K562 (cell line): Measurements from ENCODE around the gene RASIP1. TPM values are rescaled to one million over a fixed set of nuclear protein-coding genes. Genes with fewer than 3 reads are reported as not detected.

ENCODE experiments used
- BACH1 ChIP-seq: fragments of 200-800 bp; sonication (Bioruptor generic); IDR thresholded peaks from 2 replicates; pipeline ENCODE4 v1.6.1; 2016; ENCODE audit warnings: missing genetic modification characterization, missing compliant biosample characterization
- CEBPG ChIP-seq, 3 experiments: fragments of 200-800 bp in 1 of 3; sonication (Bioruptor generic) in 1 of 3; sonication (generic) in 1 of 3; formaldehyde crosslinking in 1 of 3; IDR thresholded peaks in 2 of 3; conservative IDR thresholded peaks in 1 of 3; 2 replicates each; pipeline versions ENCODE4 v1.6.1 to v1.8.0; 2016 to 2022; ENCODE audit warnings: missing compliant biosample characterization in 2 of 3, missing genetic modification characterization in 2 of 3, mild to moderate bottlenecking in 1 of 3, missing genetic modification reagents in 1 of 3
- E2F4 ChIP-seq: sonication (generic); formaldehyde crosslinking; IDR thresholded peaks from 2 replicates; pipeline ENCODE4 v1.8.0; 2022; ENCODE audit warnings: mild to moderate bottlenecking, low read depth, missing genetic modification reagents
- EGR1 ChIP-seq: fragments of 450-650 bp; conservative IDR thresholded peaks from 2 replicates; pipeline ENCODE4 v1.6.1; 2017; ENCODE audit warnings: mild to moderate bottlenecking
- FOSL1 ChIP-seq: fragments of 200-800 bp; sonication (Bioruptor generic); conservative IDR thresholded peaks from 2 replicates; pipeline ENCODE4 v1.6.1; 2016; ENCODE audit warnings: missing genetic modification characterization, missing compliant biosample characterization
- FOXP1 ChIP-seq: sonication (generic); formaldehyde crosslinking; IDR thresholded peaks from 2 replicates; pipeline ENCODE4 v1.8.0; 2022; ENCODE audit warnings: mild to moderate bottlenecking, missing genetic modification reagents
- HDAC2 ChIP-seq: fragments of 450-650 bp; IDR thresholded peaks from 2 replicates; pipeline ENCODE4 v1.6.1; 2016; ENCODE audit warnings: mild to moderate bottlenecking
- LCOR ChIP-seq: sonication (generic); formaldehyde crosslinking; IDR thresholded peaks from 2 replicates; pipeline ENCODE4 v1.8.0; 2022; ENCODE audit warnings: mild to moderate bottlenecking, missing genetic modification reagents
- PHF8 ChIP-seq: fragments of 200-600 bp; sonication (generic); IDR thresholded peaks from 2 replicates; pipeline ENCODE4 v1.6.1; 2012; ENCODE audit warnings: mixed run types, mild to moderate bottlenecking, inconsistent platforms, low read length, moderate library complexity, borderline replicate concordance
- RFX1 ChIP-seq: fragments of 450-650 bp; IDR thresholded peaks from 2 replicates; pipeline ENCODE4 v1.6.1; 2016; ENCODE audit warnings: mild to moderate bottlenecking, moderate library complexity
- UBTF ChIP-seq, 2 experiments: IDR thresholded peaks; 2 replicates each; pipeline ENCODE4 v1.6.1; 2012; ENCODE audit warnings: improper control_type of control experiment in 2 of 2, low read depth in 2 of 2, low read length in 2 of 2, borderline replicate concordance in 1 of 2
- ZFX ChIP-seq: sonication (generic); formaldehyde crosslinking; IDR thresholded peaks from 2 replicates; pipeline ENCODE4 v1.8.0; 2022; ENCODE audit warnings: mild to moderate bottlenecking, missing genetic modification reagents, moderate library complexity
- polyA plus RNA-seq, 8 experiments: library from polyadenylated mRNA; depleted of rRNA in 4 of 8; stranded (reverse) in 5 of 8; unstranded in 3 of 8; fragments of >200 nt; fragmentation: Nextera tagmentation in 2 of 8; fragmentation: Illumina TruSeq in 1 of 8; extraction: Ambion mirVana in 2 of 8; extraction: Trizol in 1 of 8; gene quantifications; 2 replicates each; pipeline versions ENCODE4 v1.2.1 to v1.2.3, GENCODE V29; 2011 to 2014; ENCODE audit warnings: inconsistent platforms in 1 of 8, missing spikeins in 1 of 8
- total RNA-seq, 7 experiments: library from RNA; depleted of rRNA in 6 of 7; stranded (reverse); fragments of >200 nt in 6 of 7; fragmentation: Illumina TruSeq in 2 of 7; extraction: Trizol in 2 of 7; gene quantifications; 2 replicates each; pipeline versions ENCODE4 v1.2.1 to v1.2.3, GENCODE V29; 2011 to 2021; ENCODE audit warnings: low replicate concordance in 1 of 7
- TF ChIP-seq, protein P1 (sequence below): sonication (generic); formaldehyde crosslinking; IDR thresholded peaks from 2 replicates; pipeline ENCODE4 v1.8.0; 2022; ENCODE audit warnings: missing genetic modification reagents, mild to moderate bottlenecking, moderate library complexity, borderline replicate concordance
- TF ChIP-seq, protein P2 (sequence below): sonication (generic); formaldehyde crosslinking; IDR thresholded peaks from 2 replicates; pipeline ENCODE4 v1.8.0; 2023; ENCODE audit warnings: mild to moderate bottlenecking, missing genetic modification reagents
- TF ChIP-seq, protein P3 (sequence below): sonication (generic); formaldehyde crosslinking; IDR thresholded peaks from 2 replicates; pipeline ENCODE4 v1.8.0; 2022; ENCODE audit warnings: mild to moderate bottlenecking, missing genetic modification reagents

Gene RASIP1
- total and polyA plus RNA-seq, 9 of the 15 experiments (the other 6 are each of a cell fraction or from before 2014, with no cell fraction given) = 0.20 to 4.7 (median 1.5) TPM

DNA sequence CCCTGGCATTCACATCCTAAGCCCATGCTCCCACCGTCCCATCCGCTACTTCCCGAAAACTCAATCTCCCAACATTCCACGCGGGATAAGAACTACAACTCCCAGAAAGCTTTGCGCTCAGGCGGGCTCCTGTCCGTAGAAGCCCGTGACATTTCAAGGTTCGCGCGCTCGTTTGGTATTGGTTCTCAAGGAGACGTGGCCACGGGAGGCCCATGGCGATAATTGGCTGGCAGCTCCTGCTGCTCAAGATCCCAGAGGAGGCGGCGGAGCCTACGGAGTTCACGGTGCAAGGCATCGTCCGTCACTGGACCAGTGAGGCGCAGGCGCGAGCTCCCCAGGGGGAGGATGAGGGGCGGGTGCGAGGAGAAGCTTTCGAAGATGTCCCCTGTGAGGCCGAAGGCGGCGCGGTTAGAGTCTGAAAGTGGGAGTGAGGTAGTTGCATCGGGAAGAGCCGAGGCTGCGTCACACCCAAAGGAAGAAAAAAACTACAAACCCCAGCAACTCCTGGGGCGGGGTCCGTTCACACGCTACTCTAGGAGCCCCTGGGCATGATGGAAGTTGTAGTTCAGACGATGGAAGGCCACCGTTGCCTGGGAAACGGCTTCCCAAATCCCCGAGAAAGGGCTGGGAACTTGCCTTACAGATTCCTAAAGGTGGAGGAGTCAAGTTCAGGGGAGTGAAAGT lies 19.7 kb downstream of the RASIP1 start (continued):
- peak; percentile 100 for TF ChIP-seq E2F4 (CRISPR knock-in tag)
- peak; percentile 68; the same call in 1 of the 2 replicates for TF ChIP-seq FOXP1
- 0 out of 2 replicates have a peak, but pooled peaks have one; percentile 25 for TF ChIP-seq EGR1
- TF ChIP-seq ZFX = peak; percentile 74
- TF ChIP-seq HDAC2 = peak; percentile 35; the same call in 1 of the 2 replicates
- TF ChIP-seq, protein P1, sequence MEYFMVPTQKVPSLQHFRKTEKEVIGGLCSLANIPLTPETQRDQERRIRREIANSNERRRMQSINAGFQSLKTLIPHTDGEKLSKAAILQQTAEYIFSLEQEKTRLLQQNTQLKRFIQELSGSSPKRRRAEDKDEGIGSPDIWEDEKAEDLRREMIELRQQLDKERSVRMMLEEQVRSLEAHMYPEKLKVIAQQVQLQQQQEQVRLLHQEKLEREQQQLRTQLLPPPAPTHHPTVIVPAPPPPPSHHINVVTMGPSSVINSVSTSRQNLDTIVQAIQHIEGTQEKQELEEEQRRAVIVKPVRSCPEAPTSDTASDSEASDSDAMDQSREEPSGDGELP (CRISPR knock-in tag) = peak; percentile 67; the same call in 1 of the 2 replicates
- TF ChIP-seq, protein P2, sequence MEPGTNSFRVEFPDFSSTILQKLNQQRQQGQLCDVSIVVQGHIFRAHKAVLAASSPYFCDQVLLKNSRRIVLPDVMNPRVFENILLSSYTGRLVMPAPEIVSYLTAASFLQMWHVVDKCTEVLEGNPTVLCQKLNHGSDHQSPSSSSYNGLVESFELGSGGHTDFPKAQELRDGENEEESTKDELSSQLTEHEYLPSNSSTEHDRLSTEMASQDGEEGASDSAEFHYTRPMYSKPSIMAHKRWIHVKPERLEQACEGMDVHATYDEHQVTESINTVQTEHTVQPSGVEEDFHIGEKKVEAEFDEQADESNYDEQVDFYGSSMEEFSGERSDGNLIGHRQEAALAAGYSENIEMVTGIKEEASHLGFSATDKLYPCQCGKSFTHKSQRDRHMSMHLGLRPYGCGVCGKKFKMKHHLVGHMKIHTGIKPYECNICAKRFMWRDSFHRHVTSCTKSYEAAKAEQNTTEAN (CRISPR knock-in tag) = no peak
- peak; percentile 72; the same call in 1 of the 2 replicates for TF ChIP-seq BACH1 (tag)
- peak; percentile 74; the same call in 1 of the 2 replicates for TF ChIP-seq LCOR
- TF ChIP-seq, protein P3, sequence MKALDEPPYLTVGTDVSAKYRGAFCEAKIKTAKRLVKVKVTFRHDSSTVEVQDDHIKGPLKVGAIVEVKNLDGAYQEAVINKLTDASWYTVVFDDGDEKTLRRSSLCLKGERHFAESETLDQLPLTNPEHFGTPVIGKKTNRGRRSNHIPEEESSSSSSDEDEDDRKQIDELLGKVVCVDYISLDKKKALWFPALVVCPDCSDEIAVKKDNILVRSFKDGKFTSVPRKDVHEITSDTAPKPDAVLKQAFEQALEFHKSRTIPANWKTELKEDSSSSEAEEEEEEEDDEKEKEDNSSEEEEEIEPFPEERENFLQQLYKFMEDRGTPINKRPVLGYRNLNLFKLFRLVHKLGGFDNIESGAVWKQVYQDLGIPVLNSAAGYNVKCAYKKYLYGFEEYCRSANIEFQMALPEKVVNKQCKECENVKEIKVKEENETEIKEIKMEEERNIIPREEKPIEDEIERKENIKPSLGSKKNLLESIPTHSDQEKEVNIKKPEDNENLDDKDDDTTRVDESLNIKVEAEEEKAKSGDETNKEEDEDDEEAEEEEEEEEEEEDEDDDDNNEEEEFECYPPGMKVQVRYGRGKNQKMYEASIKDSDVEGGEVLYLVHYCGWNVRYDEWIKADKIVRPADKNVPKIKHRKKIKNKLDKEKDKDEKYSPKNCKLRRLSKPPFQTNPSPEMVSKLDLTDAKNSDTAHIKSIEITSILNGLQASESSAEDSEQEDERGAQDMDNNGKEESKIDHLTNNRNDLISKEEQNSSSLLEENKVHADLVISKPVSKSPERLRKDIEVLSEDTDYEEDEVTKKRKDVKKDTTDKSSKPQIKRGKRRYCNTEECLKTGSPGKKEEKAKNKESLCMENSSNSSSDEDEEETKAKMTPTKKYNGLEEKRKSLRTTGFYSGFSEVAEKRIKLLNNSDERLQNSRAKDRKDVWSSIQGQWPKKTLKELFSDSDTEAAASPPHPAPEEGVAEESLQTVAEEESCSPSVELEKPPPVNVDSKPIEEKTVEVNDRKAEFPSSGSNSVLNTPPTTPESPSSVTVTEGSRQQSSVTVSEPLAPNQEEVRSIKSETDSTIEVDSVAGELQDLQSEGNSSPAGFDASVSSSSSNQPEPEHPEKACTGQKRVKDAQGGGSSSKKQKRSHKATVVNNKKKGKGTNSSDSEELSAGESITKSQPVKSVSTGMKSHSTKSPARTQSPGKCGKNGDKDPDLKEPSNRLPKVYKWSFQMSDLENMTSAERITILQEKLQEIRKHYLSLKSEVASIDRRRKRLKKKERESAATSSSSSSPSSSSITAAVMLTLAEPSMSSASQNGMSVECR (CRISPR knock-in tag) = peak; percentile 59; the same call in 1 of the 2 replicates
- TF ChIP-seq CEBPG (CRISPR knock-in tag; IDR thresholded peaks at IDR 0.05) = peak; percentile 24; the same call in 1 of the 2 replicates
- no peak for TF ChIP-seq CEBPG (tag; conservative IDR thresholded peaks at IDR 0.05 in 1 of 2, IDR thresholded peaks at IDR 0.05 in 1 of 2)
- peak; percentile 94 for TF ChIP-seq RFX1
- peak; percentile 64; the same call in 1 of the 2 replicates for TF ChIP-seq PHF8
- 0 out of 2 replicates have a peak, but pooled peaks have one; percentile 40 for TF ChIP-seq FOSL1 (tag)
- no peak for TF ChIP-seq UBTF (IDR thresholded peaks at IDR 0.05; ENCODE audit: borderline replicate concordance in 1 of 2, low read depth in 2 of 2, low read length in 2 of 2)
